HL-60 (cell line): ENCODE results near the gene AAK1.

ENCODE experiments used
- DNase-seq, 2 experiments: peaks; one replicate each; pipeline ENCODE4 v3.0.0-alpha.2; 2010 to 2020; ENCODE audit warnings: low read depth in 1 of 2, low spot score in 1 of 2
- H3K27ac ChIP-seq: fragments of 250-450 bp; sonication (Bioruptor Pico); replicated peaks from 2 replicates; pipeline ENCODE4 v1.5.1; 2020; ENCODE audit warnings: mild to moderate bottlenecking, moderate library complexity
- H3K27me3 ChIP-seq: fragments of 250-450 bp; sonication (Bioruptor Pico); 2 replicates; pipeline ENCODE4 v1.5.1; 2021; ENCODE audit warnings: mild to moderate bottlenecking, moderate library complexity; ENCODE audit not compliant: insufficient read depth, poor library complexity, severe bottlenecking
- H3K4me3 ChIP-seq: replicated peaks from 2 replicates; pipeline ENCODE4 v1.5.1; 2011; ENCODE audit warnings: mild to moderate bottlenecking, control low read depth, low read length; ENCODE audit not compliant: insufficient read depth
- GABPA ChIP-seq: IDR thresholded peaks from 2 replicates; pipeline ENCODE4 v1.6.1; 2012; ENCODE audit warnings: low read depth
- POLR2AphosphoS5 ChIP-seq: IDR thresholded peaks from 2 replicates; pipeline ENCODE4 v1.6.1; 2012; ENCODE audit warnings: low read depth
- SPI1 ChIP-seq: IDR thresholded peaks from 2 replicates; pipeline ENCODE4 v1.6.1; 2012; ENCODE audit warnings: low read depth, mild to moderate bottlenecking, borderline replicate concordance
- TF ChIP-seq, protein P1 (sequence below): IDR thresholded peaks from one replicate; pipeline ENCODE4 v1.5.1; 2011; ENCODE audit warnings: low read length, control low read depth, inconsistent platforms; ENCODE audit not compliant: insufficient read depth
- TF ChIP-seq, protein P2 (sequence below): IDR thresholded peaks from 2 replicates; pipeline ENCODE4 v1.6.1; 2012; ENCODE audit warnings: low read depth; ENCODE audit not compliant: insufficient replicate concordance

Gene AAK1

DNA sequence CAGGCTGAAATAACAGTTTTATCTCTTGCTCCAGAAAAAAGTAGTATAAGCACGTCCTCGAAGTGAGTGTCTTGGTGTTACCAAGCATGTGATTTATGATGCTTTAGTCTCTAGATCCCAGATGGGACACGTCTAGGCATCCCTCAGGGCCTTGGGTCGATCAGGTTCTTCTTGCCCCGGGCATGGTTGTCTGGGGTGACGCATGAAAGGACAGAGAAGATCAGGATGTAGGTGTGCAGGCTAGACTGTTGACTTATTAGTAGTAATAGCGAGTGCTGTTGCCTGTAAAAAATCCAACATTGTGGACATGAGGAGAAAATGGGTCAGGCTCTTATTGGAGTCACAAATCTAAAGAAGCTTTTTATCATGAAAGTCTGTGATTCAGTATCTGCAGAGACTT is 112.4 kb downstream of the AAK1 start:
- no peaks in the 10 kb centered on the region for H3K27me3 ChIP-seq

DNA sequence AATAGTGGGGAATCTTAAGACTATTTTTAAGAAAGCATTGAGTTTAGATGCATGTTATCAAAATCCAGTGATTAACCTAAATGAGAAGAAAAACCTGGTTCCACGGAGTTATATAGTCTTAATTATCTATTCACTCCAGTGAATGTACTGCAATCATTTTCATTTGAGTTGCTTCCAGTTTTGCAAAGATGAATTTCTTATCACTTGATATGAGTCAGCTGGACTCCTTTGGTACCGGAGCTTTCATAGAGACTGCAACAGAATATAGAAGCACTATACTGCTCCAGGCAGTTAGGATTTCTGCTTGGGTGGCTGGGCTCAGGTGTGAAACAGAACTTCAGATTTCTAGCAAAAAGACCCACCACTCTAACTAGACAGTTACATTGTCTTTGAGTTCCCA is 114.1 kb downstream of the AAK1 start:
- H3K4me3 ChIP-seq, result no peak overlapping the region
- DNase-seq, result no peak
- H3K27me3 ChIP-seq, result no peaks in the 10 kb centered on the region
- TF ChIP-seq, protein P1, sequence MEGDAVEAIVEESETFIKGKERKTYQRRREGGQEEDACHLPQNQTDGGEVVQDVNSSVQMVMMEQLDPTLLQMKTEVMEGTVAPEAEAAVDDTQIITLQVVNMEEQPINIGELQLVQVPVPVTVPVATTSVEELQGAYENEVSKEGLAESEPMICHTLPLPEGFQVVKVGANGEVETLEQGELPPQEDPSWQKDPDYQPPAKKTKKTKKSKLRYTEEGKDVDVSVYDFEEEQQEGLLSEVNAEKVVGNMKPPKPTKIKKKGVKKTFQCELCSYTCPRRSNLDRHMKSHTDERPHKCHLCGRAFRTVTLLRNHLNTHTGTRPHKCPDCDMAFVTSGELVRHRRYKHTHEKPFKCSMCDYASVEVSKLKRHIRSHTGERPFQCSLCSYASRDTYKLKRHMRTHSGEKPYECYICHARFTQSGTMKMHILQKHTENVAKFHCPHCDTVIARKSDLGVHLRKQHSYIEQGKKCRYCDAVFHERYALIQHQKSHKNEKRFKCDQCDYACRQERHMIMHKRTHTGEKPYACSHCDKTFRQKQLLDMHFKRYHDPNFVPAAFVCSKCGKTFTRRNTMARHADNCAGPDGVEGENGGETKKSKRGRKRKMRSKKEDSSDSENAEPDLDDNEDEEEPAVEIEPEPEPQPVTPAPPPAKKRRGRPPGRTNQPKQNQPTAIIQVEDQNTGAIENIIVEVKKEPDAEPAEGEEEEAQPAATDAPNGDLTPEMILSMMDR, result no peak
- TF ChIP-seq SPI1, result no peak
- TF ChIP-seq GABPA, result no peak
- no peak overlapping the region for H3K27ac ChIP-seq

More for the DNA sequence above, 112.4 kb downstream of the AAK1 start:
- DNase-seq, result no peak
- TF ChIP-seq, protein P2, sequence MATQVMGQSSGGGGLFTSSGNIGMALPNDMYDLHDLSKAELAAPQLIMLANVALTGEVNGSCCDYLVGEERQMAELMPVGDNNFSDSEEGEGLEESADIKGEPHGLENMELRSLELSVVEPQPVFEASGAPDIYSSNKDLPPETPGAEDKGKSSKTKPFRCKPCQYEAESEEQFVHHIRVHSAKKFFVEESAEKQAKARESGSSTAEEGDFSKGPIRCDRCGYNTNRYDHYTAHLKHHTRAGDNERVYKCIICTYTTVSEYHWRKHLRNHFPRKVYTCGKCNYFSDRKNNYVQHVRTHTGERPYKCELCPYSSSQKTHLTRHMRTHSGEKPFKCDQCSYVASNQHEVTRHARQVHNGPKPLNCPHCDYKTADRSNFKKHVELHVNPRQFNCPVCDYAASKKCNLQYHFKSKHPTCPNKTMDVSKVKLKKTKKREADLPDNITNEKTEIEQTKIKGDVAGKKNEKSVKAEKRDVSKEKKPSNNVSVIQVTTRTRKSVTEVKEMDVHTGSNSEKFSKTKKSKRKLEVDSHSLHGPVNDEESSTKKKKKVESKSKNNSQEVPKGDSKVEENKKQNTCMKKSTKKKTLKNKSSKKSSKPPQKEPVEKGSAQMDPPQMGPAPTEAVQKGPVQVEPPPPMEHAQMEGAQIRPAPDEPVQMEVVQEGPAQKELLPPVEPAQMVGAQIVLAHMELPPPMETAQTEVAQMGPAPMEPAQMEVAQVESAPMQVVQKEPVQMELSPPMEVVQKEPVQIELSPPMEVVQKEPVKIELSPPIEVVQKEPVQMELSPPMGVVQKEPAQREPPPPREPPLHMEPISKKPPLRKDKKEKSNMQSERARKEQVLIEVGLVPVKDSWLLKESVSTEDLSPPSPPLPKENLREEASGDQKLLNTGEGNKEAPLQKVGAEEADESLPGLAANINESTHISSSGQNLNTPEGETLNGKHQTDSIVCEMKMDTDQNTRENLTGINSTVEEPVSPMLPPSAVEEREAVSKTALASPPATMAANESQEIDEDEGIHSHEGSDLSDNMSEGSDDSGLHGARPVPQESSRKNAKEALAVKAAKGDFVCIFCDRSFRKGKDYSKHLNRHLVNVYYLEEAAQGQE, result no peak
- no peak for TF ChIP-seq GABPA
- no peak for TF ChIP-seq POLR2AphosphoS5
- TF ChIP-seq SPI1, result no peak
- TF ChIP-seq, protein P1, result no peak
- Histone ChIP-seq H3K4me3 (no peak overlapping the region), H3K27ac (no peak overlapping the region)

DNA sequence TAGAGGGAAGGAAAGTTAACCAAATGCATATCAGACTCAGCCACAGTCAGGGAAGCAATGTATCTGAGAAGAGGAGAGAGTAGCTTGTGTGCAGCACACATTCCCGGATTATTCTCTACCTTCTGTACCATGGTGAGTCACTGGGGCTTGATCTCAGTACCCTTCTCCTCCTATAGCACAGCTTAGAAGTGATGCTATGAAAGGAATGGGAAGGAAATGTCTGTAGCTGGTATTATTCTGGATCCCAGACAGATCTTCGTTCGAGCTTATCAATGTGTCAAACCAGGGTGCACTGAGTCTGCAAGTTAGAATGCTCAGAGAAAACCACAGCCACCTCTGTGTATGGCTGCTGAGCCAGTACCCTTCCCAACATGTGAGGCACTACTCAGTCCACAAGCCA is 118.3 kb downstream of the AAK1 start:
- H3K27ac ChIP-seq, result no peak overlapping the region
- H3K4me3 ChIP-seq, result no peak overlapping the region
- TF ChIP-seq, protein P2, result no peak
- TF ChIP-seq, protein P1, result no peak
- TF ChIP-seq SPI1, result no peak
- TF ChIP-seq GABPA, result no peak
- no peak for TF ChIP-seq POLR2AphosphoS5
- no peaks in the 10 kb centered on the region for H3K27me3 ChIP-seq
- no peak for DNase-seq

DNA sequence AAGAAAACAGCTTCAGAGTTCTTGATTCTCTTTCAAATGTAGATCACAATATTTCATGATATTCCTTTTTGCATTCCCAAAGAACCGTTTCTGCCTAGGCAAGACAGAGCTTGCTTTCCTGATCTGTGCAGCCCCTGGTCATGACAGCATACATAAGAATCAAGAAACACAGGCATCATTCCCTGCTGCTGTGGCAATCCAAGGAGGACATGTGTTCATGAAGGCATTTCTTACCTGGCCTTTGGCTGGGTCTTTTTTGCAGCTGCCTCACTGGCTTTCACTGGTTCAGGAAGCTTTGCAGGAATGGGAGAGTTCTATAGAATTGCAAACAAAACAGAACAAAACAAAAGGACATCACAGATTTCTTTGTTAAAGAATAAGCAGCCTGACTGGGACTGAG is 118.7 kb downstream of the AAK1 start:
- no peak overlapping the region for H3K27ac ChIP-seq
- no peak overlapping the region for H3K4me3 ChIP-seq
- no peaks in the 10 kb centered on the region for H3K27me3 ChIP-seq
- no peak for DNase-seq
- no peak for TF ChIP-seq GABPA
- TF ChIP-seq, protein P1, result no peak
- TF ChIP-seq POLR2AphosphoS5, result no peak
- TF ChIP-seq SPI1, result no peak
- TF ChIP-seq, protein P2, result no peak
